GM12873 (cell line): ENCODE results near the gene ZDHHC21.

ENCODE experiments used
- TF ChIP-seq, protein P1 (sequence below): IDR thresholded peaks from 2 replicates; pipeline ENCODE4 v1.5.1; 2012; ENCODE audit warnings: low read depth, mild to moderate bottlenecking, moderate library complexity, low read length, control low read depth; ENCODE audit not compliant: insufficient read depth; ENCODE audit errors: missing control alignments

The ZDHHC21 gene

GRCh38 chr9:14565352-14566016, 127.7 kb downstream of the ZDHHC21 start:
- TF ChIP-seq, protein P1, sequence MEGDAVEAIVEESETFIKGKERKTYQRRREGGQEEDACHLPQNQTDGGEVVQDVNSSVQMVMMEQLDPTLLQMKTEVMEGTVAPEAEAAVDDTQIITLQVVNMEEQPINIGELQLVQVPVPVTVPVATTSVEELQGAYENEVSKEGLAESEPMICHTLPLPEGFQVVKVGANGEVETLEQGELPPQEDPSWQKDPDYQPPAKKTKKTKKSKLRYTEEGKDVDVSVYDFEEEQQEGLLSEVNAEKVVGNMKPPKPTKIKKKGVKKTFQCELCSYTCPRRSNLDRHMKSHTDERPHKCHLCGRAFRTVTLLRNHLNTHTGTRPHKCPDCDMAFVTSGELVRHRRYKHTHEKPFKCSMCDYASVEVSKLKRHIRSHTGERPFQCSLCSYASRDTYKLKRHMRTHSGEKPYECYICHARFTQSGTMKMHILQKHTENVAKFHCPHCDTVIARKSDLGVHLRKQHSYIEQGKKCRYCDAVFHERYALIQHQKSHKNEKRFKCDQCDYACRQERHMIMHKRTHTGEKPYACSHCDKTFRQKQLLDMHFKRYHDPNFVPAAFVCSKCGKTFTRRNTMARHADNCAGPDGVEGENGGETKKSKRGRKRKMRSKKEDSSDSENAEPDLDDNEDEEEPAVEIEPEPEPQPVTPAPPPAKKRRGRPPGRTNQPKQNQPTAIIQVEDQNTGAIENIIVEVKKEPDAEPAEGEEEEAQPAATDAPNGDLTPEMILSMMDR = no peak

GRCh38 chr9:14563902-14564624, 129.2 kb downstream of the ZDHHC21 start:
- TF ChIP-seq, protein P1 = no peak

- TF ChIP-seq, protein P1 = no peak
Measured at GRCh38 chr9:14561929-14562405, 131.3 kb downstream of the ZDHHC21 start.
